Medulla oblongata (tissue), 1 donor: ENCODE data around the gene LHX3.

Experiments
- DNase-seq: peaks from one replicate; pipeline ENCODE4 v3.0.0-alpha.2; 2015; ENCODE audit errors: extremely low spot score

LHX3 gene

DNA sequence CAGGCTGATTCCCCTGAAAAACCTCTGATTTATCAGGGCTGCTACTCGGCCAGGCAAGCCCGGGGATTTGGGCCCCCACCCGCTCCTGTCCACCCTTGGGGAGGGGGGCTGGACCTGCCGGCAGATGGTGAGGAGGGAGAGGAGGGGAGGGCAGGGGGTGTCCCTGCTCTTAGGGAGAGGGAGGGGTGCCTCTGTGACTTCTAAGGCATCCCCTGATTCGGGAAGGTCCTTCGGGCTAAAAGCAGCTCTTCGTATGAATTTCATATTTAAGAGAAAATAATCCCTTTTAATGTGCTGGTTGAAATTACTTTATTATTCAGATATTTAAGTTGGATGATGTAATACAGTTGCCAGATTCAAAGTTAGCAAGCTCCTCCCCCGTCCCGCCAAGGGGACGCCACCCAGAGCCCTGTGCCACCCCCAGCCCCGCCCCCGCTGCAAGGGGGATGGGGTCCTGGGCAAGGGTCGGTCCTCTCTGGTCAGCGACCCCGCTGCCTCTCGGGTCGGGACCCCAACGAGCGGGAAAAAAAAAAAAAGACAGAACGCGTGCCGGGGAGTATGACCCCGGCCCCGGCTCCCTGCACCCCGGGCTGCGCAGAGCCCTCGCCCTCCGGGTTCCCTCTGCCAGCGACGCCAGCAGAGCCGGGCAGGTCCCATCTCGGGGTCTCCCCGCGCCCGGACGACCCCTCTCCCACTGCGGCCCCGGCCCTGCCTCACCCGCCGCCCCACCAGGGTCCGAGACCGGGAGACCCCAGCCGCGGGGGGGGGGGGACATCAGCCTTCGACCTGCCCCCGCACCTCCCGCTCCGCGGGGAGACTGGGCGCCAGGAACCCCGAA is 12.4 kb downstream of the LHX3 start:
- DNase-seq: no peak

DNA sequence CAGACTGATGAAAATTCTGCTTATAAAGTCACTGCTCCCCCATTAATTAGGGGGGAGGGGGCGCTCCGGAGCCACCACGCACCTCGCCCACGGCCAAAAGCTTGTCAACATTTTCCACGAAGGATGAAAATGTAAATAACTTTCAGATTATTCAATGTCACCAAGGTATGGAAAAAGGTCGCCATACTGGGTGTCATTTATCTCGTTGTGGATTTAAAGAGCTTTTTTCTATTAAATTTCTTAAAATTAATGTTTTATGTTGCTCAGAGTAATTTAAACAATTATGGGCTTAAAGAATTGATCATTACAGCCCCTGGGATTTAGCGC is 13.0 kb downstream of the LHX3 start:
- no peak for DNase-seq

DNA sequence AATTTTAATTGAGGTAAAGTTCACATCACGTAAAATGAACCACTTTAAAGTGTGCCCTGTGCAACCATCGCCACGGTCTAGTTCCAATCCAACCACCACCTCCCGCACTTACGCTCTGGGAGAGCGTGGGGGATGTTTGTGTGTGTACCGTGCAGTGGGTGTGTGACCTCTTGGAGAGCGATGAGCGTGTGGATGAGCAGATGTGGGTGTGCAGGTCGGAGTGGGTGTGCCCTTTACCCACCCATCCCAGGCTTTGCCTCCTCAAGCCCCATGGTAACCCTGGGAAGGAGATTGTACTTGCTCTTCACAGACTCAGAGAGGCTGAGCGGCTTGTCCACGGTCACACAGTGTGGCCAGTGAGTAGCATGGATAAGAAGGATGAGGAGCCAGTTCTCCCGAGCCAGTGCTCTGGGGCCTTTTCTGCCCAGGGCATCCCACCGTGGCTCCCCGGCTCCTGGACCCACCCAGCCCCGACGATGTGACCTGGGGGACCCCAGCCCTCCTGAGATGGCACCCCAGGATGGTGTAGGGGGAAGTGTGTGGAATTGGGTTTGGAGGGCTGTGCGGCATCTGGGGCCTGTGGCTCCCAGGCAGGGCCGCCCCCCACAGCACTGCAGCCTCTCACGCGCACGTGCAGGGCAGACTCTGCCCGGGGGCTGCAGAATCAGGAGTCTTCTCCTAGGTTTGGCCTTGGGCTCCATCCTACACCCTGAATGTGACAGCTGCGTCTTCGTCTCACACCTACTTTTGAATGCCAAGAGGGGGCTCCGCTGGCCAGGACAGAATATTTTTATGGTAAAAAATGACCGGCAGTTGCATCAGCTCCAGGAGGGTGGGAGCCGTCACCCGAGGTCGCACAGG is 13.6 kb downstream of the LHX3 start:
- DNase-seq: no peak

DNA sequence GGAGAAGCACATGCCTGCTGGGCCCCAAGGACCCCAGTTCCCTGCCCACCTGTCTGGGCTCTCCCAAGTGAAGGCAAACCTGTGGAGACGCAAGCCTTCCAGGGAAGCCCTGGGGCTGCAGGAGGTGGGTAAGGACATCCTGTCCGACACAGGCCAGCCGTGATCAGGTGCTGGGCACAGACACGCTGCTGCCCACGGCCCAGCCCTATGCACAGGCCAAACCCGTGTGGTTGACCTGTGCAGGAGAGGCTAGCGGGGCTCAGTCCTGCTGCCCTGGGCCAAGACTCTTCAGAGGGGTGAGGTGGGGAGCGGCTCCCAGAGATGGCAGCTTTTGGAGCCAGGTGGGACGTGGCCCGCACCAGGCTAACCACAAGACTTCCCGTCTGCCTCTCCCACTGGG is 14.3 kb downstream of the LHX3 start:
- no peak for DNase-seq

DNA sequence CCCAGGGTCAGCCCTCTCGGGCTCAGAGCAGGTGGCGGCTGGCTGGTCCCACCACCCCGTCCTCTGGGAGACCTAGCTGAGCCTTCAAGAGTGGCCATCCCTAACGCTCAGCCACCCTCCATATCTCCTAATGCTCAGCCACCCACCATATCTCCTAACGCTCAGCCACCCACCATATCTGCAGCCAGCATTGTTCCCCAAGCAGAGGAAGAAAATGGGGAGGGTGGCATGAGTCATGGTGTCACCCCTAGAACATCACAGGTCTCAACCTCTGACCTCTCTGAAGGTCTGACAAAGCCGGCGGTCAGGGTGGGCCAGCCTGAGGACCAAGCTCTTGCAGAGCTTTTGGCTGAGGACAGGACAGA is 14.7 kb downstream of the LHX3 start:
- no peak for DNase-seq

DNA sequence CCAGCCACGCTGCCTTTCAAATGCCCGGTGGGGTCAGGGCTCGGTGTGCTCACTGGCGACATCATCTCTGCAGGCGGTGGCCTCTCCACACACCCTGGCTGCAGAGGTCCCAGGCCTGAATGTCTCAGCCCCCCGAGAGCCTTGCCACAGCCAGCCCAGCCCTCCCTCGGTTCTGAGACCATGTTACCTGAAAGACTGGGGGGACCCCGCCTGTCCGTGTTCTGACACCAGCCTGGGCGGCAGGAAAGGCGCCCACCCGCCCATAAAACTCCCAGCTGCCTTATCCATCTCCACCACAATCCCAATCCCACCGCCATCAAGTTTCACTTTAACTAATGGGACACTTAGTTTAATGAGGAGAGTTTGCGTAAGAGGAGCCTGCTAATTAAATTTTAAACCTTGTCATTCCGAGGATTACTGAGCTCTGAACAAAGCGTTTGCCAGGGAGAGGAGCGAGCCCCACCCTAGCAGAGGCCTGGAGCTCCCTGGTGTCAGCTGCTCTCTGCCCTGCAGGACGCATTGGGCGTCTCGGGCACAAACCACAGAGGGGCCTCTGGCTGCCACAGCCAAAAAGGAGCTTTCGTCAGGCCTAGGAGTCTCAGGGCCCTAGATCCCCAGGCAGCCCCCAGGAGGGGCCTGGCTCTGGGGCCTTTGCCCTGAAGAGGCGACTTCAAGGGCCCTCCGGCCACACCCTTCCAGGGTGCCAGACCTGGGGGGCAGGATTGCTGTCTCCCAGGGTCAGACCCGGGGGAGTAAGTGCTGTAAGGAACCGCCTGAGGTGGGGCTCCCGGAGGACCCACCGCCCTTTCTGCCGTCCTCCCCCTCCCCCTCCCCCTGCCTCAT is 15.3 kb downstream of the LHX3 start:
- DNase-seq: no peak

DNA sequence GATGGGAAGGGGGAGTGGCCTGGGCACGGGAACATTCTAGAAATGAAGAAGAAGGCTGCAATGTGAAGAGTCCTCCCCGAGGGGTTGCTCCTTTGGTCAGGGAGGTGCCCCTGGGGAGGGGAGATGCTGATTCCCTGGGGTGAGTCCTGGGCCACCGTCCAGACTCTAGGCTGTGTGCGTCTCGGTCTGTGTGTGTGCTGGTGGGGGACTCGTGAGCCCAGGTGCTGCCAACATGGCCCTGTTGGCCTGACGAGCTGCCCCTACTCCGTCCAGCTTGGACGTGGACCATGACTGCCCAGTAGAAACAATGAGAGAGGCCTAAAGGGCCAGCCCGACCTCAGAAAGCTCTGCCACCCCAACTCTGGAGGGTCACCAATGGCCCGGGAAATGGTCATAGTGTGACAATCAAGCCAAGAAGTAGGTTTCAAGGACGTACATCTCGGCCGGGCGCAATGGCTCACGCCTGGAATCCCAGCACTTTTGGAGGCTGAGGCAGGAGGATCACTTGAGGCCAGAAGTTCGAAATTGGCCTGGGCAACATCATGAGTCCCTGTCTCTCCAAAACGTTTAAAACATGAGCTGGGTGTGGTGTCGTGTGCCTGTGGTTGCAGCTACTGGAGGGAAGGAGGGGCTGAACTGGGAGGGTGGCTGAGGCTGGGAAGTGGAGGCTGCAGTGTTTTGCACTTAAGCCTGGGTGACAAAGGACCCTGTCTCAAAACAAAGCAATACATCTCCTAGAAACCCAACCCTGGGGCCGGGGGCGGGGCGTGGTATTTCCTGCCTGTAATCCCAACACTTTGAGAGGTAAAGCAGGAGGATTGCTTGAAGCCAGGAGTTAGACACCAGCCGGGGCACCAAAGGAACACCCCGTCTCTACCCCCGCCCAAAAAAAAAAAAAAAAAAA is 17.0 kb downstream of the LHX3 start:
- no peak for DNase-seq

DNA sequence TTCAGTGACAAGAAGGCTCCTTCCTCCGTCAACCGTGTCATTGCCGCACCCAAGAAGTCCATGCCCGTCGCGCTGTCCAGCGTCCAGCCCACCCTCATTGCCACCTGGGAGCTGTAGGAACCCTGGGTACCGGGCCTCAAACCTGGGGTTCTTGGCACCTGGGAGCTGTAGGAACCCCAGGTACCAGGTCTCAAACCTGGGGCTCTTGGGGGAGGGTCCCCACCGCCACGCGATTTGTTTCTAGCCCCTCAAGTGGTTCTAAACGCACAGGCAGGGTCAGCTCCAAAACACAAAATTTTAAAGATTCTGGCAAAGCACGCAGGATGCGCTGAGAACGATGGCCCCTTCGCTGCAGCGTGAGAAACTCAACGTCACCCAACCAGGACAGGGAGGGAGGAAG is 17.7 kb downstream of the LHX3 start:
- no peak for DNase-seq

DNA sequence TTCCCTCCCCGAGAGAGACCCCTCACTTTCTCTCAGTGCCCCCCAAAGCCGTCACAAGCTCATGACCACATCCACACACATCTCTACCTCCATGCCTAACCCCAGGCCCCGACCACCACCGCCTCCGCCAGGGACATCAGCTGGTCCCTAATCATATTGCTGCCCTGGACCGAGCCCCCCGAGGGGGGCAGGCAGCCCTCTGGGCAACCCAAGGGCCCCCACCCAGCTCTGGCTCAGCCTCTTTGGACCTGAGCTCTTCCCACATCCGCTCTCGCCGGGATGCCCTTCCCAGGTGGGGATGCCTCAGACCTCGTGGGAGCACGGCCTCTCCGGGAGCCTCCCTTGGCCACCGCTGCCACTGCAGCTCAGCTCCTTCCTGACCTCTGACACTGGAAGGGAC is 18.5 kb downstream of the LHX3 start:
- no peak for DNase-seq

DNA sequence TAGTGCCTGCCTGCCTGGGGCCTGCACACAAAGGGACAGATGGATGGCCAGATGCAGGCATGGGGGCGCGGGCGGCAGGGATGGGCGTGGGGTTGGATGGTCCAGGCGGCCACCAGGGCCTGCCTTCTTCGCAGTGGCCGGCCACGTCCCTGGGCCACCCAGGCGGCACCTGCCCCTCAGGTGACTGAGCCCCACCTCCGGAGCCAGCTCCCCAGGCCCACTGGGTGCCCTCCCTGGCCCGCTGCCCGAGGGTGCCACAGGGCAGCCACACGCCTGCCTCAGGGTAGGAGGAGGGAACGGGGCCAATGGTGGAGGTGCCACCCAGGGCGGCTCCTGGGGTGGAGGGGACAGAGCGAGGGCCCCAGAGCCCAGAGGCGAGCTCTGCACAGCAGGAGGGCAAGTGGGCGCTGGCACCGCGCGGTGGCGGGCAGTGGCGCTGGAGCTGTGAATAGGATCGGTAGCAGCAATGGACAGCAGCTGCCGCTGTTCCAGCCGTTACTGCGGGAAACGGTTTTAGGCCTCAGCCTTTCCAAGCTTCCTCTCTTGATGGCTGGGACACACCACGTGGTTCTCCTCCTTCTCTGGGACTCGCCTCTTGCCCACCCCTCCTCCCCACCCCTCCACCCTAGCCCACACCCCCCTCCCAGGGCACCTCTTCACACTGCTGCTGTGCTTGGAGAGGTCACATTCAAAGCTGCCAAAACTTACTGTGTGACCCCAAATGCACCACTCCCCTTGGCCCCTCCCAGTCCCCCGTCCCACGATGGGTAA is 19.1 kb downstream of the LHX3 start:
- DNase-seq: no peak

DNA sequence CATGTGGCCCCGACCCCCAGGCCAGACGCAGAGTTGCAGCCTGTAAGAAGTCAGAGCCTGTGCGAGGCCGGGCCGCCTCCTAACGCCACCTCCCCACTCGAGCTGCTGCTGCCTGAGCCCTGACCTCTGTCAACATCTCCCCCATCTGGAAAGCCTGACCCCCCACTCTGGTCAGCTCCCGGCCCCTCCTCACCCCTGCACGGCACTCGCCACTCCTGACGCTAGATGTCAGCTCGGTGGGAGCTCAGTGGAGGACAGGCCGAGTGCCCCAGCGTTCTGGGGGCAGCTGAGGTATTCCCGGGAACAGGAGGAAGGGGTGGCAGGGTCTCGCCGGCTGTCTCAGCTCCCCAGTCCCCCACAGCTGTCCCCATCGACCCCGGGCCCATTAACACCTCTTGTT is 19.9 kb downstream of the LHX3 start:
- no peak for DNase-seq

DNA sequence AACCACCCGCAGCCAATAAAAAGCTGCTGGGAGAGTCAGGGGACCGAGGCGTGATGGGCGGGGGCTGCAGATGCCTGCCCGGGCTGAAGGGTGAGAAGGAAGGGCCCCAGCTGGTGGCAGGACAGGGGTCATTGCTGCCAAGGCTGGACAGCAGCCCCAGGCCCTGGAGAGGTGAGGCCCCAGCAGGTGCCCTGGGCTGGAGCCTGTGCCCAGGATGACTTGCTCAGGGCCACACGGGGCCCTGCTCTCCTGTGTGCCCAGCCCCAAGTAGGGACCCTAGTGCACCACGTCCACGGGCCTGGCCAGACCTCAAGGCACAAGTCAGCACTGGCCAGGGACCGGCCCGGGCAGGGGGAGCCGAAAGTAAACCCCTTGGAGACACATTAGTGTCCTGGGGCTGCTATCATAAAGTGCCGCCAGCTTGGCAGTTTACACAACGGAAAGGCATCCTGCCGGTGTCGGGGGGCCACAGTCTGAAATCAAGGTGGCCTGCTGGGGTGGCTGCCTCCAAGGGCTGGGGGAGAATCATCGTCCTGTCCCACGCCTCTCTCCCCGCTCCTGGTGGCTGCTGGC is 22.0 kb downstream of the LHX3 start:
- no peak for DNase-seq

DNA sequence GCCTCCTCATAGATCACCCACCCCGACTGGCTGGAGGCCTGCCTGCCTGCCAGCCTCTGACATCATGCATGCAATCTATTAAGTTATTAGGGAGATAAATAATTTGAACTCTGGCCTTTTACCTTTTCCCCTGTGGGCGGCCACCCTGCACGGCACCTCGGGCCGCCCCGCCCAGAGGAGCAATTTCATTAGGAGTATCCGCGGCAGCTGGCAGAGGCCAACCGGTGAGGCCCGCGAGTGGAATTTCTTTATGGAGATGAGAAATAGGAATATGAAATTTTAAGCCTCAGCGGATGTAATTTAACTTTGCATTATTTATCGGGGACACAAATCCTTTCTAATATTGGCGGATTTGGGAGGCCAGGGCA is 22.5 kb downstream of the LHX3 start:
- DNase-seq: no peak

DNA sequence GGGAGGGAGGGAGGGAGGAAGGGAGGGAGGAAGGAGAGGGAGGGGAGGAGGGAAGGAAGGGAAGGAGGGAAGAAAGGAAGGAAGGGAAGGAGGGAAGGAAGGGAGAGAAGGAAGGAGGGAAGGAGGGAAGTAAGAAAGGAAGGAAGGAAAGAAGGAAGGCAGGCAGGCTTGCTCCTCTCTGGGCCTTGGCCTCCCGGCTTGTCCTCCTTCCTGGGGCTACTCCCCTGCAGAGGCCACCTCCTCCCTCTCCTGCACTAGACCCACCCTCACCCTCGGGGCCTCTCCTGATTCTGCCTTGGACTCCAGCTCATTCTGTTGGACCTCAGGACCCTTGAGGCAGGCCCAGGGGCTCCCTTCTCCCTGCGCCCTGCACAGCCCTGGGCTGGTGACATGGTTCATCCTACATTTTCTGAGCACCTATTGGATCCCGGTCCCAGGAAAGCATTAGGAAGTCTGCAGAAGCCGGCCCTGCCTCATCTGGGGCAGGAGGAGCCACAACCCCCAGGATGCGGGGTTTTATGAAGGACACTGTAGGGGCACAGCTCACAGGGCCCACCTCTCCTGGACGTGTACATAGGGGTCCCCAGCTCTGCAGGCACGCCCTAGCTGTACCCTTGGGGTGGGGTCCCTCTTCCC is 23.0 kb downstream of the LHX3 start:
- DNase-seq: no peak

DNA sequence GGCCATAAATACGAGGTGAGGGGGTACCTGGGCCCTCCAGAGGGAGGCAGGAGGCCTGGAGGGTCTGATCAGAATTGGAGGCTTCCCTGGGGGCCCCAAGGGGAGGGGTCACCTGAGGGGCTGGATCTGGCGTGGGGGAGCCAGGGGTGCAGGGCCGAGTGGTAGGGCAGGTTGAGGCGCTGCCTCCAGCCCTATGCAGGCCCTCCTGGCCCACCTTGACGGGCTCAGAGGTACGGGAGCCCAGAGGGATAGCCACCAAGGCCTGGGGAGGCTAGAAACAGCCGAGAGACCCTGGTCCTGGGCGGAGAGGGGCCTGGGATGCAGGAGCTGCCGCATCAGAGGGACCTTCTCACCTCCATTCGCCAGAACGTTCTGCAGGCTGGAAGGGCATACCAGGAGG is 24.3 kb downstream of the LHX3 start:
- no peak for DNase-seq

DNA sequence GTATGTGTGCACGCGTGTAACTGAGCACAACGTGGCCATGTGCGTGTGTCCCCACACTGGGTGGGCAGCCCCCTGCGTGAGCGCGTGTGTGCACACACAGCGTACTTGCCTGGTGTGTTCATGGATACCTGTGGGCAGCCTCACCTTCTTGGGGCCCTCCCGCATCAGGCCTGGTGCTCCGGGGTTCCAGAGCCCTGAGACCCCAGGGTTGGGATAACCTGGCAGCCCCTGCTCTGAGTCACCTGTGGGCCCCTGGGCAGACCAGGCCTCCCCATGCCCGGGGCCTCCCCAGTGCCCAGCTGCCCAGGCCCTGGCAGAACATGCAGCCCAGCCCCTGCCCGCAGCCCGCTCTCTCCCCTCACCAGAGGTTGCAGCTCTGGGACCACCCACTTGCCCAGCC is 25.2 kb downstream of the LHX3 start:
- no peak for DNase-seq

DNA sequence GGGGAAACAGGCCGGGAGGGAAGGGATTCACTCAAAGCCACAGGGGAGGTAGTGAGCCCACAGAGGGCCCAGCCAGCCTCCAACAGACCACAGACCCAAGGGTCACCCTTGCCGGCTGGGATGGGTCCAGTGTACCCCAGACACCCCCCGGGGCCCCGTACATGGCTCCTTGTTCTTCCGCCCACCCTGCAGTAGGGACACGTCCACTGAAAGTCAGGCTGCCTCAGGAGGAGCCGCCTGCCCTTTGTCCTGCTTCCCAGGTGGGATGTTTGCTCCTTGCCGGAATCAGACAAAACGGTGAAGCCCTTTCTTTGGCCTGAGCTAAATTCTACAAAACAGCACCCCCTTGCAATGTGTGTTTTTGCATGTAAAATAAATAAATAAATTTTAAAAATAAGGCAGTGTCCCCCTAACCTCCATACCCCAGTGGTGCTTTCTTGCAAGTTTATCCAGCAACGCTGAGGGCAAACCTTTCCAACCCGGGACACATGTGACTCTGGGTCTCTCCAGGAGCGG is 25.8 kb downstream of the LHX3 start:
- DNase-seq: no peak

DNA sequence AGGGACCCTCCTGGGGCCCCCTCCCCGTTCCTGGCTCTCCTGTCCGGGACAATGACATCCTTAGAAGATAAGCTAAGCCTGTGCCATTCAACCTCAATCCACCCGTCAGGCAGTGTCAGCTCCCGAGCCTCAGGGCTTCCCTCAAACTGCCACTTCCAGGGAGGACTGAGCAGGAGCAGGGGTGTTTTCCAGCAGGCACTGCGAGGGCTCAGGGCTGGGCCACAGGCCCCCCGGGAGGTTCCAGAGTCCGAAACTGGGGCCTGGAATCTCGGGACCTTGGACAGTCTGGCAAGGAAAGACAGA is 26.2 kb downstream of the LHX3 start:
- DNase-seq: no peak

DNA sequence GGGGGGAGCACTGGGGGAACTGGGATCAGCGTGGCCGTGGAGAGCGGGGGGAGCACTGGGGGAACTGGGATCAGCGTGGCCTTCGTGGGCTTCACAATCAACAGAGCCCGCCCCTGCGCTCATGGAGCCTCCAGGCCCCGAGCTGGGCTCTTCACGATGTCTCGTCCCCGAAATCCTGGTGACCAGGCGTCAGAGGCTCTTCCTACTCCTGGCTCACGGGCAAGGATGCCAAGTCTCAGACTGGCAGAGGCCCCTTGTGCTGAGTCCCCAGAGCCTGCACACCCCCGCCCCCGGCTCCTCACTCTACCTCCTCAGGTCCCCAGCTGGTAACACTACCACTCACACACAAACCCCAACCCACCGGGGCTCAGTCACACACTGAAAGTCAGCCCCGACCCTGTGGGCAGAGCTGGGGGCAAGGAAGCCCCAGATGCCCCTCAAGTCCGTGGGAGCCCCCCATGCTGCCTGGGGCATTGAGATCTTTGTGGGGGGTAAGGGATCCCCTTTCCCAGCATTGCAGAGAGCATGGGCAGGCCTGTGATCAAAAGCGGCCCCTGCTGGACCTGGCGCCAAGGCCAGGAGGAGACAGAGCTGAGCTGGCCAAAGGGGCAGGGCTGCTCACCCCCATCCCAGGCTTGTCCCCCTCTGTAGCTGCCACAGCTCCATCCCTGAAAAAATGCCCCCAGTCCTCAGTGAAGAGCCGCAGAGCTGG is 26.7 kb downstream of the LHX3 start:
- DNase-seq: no peak
